Measurements from ENCODE around the gene MPC1.
"Not testable (repeated sequence)": the region's sequence is repeated elsewhere in the genome, so short reads cannot be mapped to it uniquely, and the experiment has no call there.

Gene MPC1

DNA sequence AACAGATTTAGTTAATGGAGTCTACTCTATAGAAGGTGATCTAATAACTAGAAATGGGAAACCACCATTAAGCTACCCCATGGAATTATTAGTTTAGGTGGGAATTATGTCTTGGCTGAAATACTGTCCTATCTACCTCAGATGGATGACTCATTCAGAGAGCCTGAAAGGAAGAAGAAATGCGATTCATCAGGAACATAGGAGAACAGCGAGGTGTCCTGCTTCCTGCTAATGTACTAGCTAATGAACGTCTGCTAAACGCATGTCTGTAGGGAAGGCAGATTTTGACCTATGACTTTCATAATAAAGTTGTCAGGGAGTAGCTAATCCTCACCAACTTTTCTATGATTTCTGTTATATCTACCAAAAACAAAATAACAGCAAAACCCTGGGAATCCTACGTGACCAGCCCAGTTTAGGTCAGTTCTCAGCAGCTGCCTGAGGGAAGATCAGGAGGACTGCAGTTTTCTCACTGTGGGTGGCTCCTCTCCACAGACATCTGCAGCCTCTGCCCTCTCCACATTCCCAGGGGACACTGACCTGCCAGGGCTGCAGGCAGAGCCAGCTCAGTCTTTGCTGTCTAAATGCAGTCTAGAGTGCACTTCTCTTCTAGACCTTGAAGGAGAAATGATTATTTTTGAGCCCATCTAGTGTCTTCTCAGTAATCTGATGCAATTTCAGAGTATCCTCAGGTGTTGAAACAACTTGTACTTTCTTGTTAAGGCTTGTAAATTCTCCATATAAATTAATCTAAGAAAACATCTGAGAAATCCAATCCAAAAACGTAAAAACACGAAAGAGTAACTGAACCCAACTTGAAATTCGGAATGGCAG is 22.3 kb downstream of the MPC1 start:
- H3K4me1 Mint-ChIP-seq: no peaks in the 10 kb centered on the region
- DNase-seq (ENCODE audit: low spot score in 2 of 2) (no peak), ATAC-seq (ENCODE audit: low read depth) (no peak)
- peaks cover 11% of the 10 kb centered on the region for H3K36me3 Mint-ChIP-seq
- H3K9me3 Mint-ChIP-seq: peaks cover 3% of the 10 kb centered on the region
- no peak overlapping the region for H3K4me3 Mint-ChIP-seq
- no peak overlapping the region for H3K27ac Mint-ChIP-seq
- peaks cover 4% of the 10 kb centered on the region for H3K27me3 Mint-ChIP-seq

DNA sequence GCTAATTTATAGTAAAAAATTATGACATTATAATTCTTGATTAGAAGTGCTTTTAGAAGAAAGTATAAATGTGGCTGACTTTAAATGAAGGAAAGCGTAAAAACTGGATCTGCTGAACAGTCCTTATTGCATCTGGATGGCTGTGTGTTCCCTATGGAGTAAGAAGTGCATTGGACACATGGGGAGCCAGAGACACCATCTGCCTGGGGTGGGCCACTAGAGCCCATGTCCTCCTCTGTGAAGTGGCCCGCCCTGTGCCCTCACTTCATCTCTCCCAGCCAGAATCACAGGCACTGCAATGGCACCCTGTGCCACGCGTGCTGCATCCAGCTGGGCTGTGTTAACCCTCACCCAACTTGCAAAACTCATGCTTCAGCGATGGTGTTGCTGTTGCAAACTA is 27.2 kb downstream of the MPC1 start:
- Mint-ChIP-seq H3K27ac (no peak overlapping the region), H3K27me3 (peaks cover 4% of the 10 kb centered on the region), H3K36me3 (no peaks in the 10 kb centered on the region), H3K4me3 (no peak overlapping the region), H3K4me1 (peaks cover 8% of the 10 kb centered on the region), H3K9me3 (peaks cover 3% of the 10 kb centered on the region)
- no peak for ATAC-seq (ENCODE audit: low read depth)
- no peak for DNase-seq (ENCODE audit: low spot score in 2 of 2)

DNA sequence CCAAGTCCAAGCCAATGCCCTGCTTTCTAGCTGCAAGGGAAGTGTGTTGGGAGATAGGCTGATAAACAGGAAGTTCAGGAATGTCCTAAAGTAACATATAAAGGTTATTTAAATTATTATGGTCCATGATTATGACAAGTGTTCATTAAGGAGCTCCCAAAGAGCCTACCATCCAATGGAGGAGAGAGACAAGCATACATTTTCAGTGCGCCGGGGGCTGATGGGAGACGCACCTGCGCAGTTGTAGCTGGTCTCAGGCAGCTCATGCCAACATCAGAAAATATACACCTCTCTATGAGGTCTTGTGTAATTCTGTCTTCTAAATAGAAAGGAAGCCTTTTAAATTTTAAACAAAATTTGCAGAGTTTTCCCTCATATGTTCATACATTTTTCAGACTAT is 27.8 kb downstream of the MPC1 start:
- Mint-ChIP-seq H3K27me3 (peaks cover 4% of the 10 kb centered on the region), H3K9me3 (peaks cover 3% of the 10 kb centered on the region), H3K27ac (no peak overlapping the region), H3K4me3 (no peak overlapping the region), H3K36me3 (no peaks in the 10 kb centered on the region), H3K4me1 (peaks cover 8% of the 10 kb centered on the region)
- DNase-seq (ENCODE audit: low spot score in 2 of 2) (no peak), ATAC-seq (ENCODE audit: low read depth) (no peak)

DNA sequence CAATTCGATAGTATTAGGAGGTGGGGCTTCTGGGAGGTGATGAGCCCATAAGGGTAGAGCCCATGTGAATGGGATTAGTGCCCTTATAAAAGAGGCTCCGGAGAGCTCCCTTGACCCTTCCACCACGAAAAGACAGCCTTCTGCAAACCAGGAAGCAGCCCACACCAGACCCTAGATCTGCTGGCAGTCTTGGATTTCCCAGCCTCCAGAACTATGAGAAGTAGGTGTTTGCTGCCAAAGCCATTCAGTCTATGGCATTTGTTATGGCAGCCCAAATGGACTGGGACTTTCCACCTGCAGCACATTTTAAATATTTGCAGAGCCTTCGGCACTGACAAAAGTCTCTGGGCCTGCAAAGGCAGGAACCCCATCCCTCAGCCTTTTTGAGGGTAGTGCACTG is 28.6 kb downstream of the MPC1 start:
- Mint-ChIP-seq H3K27me3 (peaks cover 4% of the 10 kb centered on the region), H3K4me1 (peaks cover 8% of the 10 kb centered on the region), H3K36me3 (peaks cover 2% of the 10 kb centered on the region), H3K27ac (no peak overlapping the region), H3K9me3 (peaks cover 3% of the 10 kb centered on the region), H3K4me3 (no peak overlapping the region)
- ATAC-seq (ENCODE audit: low read depth) (no peak), DNase-seq (ENCODE audit: low spot score in 2 of 2) (no peak)

DNA sequence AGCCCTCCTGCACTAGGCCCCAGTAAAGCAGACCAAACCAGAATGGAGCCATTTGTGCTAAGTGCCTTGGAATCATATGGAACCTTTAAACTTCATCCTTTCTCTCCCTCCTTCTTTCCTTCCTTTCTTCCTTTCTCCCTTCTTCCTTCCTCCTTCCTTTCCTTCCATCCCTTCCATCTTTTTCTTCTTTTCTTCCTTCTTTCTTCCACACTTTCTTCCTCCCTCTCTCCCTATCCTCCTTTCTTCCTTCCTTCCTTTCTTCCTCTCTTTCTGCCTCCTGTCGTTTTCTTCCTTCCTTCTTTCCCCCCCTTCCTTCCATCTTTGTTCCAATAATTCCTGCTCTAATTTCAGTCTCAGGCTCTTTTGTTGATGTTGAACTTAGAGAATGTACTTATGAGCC is 29.2 kb downstream of the MPC1 start:
- Mint-ChIP-seq H3K9me3 (peaks cover 3% of the 10 kb centered on the region), H3K27ac (no peak overlapping the region), H3K4me1 (peaks cover 8% of the 10 kb centered on the region), H3K4me3 (no peak overlapping the region), H3K27me3 (peaks cover 2% of the 10 kb centered on the region), H3K36me3 (peaks cover 2% of the 10 kb centered on the region)
- DNase-seq (ENCODE audit: low spot score in 2 of 2): no peak
- no peak for ATAC-seq (ENCODE audit: low read depth)

DNA sequence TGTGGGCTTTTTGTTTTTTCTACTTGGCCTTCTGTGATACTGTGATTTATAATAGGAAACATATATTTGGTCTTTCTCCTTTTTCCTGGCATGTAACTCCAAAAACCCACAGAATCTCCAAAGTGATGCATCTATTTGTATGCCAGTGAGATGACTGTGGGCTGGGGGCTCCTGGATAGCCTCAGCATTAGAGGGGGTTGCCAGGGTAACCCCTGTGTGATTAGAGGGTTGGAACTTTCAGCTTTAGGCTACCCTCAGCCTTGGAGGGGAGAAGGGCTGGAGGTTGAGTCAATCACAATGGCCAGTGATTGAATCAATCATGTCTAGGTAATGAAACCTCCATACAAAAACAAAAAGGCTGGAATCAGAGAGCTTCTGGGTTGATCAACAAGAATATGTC is 29.8 kb downstream of the MPC1 start:
- H3K4me3 Mint-ChIP-seq: no peak overlapping the region
- DNase-seq (ENCODE audit: low spot score in 2 of 2) (no peak), ATAC-seq (ENCODE audit: low read depth) (no peak)
- no peaks in the 10 kb centered on the region for H3K27me3 Mint-ChIP-seq
- peaks cover 2% of the 10 kb centered on the region for H3K36me3 Mint-ChIP-seq
- H3K9me3 Mint-ChIP-seq: no peaks in the 10 kb centered on the region
- H3K4me1 Mint-ChIP-seq: peaks cover 8% of the 10 kb centered on the region
- H3K27ac Mint-ChIP-seq: no peak overlapping the region

DNA sequence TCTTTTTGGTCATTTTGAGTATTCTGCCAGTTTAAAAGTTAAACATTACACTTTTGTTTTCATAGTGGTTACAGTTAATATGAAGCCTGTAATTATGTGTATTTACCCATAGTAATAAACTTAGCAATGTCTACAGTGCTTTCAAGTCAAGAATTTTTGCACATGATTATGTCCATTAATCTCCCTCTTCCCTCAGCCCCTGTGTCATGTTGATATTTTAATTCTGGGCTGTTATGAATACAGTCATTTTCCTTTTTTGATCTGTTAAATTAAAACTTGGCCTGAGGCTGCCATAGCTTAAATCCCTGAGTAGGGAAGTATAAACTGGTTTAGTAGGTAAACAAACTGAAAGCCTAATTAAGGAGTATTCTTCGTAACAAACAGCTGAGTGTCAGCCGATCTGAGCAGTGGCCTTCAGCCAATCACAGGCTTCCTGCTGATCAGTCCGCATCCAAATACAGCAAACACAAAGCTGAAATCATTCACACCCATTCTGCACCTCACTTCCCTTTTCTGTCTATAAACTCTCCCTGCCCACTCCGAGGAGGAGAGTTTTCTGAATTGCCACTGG is 30.9 kb downstream of the MPC1 start:
- Mint-ChIP-seq H3K27ac (peak overlapping the region; percentile 77), H3K4me1 (peaks cover 8% of the 10 kb centered on the region)
- DNase-seq (ENCODE audit: low spot score in 2 of 2): peak in 1 of 2 donors; percentile 42

DNA sequence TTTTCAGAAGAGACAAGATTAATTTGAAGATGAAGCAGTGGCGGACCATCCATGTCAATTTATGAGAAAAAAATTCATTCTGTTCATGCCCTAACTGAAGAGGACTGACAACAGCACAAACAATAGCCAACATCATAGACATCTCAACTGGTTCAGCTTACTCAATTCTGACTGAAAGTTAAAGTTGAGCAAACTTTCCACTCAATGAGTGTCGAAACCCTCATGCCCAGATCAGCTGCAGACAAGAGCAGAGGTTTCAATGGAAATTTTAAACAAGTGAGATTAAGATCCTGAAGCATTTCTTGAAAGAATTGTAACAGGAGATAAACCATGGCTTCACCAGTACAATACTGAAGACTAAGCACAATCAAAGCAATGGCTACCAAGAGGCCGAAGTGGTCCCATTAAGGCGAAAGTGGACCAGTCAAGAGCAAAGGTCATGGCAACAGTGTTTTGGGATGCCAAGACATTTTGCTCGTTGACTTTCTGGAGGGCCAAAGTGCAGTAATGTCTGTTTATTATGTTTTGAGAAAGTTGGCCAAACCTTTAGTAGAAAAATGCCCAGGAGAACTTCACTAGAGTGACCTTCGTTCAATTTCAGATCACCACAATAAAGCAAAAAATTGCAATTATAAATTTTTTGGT is 34.3 kb downstream of the MPC1 start:
- H3K4me1 Mint-ChIP-seq: peaks cover 8% of the 10 kb centered on the region
- no peak overlapping the region for H3K4me3 Mint-ChIP-seq
- no peak overlapping the region for H3K27ac Mint-ChIP-seq
- ATAC-seq (ENCODE audit: low read depth) (no peak), DNase-seq (ENCODE audit: low spot score in 2 of 2) (no peak)
- no peaks in the 10 kb centered on the region for H3K27me3 Mint-ChIP-seq
- no peaks in the 10 kb centered on the region for H3K9me3 Mint-ChIP-seq
- H3K36me3 Mint-ChIP-seq: peaks cover 2% of the 10 kb centered on the region

More for the DNA sequence above, 30.9 kb downstream of the MPC1 start:
- peak; percentile 100 for ATAC-seq (ENCODE audit: low read depth)
- Mint-ChIP-seq H3K4me3 (peak overlapping the region; percentile 65), H3K36me3 (peaks cover 2% of the 10 kb centered on the region), H3K9me3 (no peaks in the 10 kb centered on the region), H3K27me3 (no peaks in the 10 kb centered on the region)

DNA sequence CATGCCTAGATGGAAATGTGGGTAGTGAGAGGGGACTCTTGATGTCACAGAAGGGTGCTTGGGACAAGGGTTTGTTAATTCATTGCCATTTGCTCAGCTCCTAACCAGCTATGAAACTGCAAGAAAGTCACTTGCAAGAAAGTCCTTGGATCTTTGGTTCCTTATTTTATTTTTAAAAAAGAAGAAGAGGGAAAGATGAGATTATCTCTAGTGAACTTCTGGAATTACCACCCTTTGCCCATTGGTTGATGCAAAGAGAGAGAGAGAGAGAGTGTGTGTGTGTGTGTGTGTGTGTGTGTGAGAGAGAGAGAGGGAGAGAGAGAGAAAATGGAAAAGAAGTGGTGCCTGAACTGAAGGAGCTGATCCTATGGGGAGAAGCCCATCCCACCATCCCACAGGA is 35.8 kb downstream of the MPC1 start:
- H3K27me3 Mint-ChIP-seq: no peaks in the 10 kb centered on the region
- H3K9me3 Mint-ChIP-seq: no peaks in the 10 kb centered on the region
- H3K27ac Mint-ChIP-seq: no peak overlapping the region
- DNase-seq (ENCODE audit: low spot score in 2 of 2) (no peak), ATAC-seq (ENCODE audit: low read depth) (no peak)
- no peak overlapping the region for H3K4me3 Mint-ChIP-seq
- peaks cover 8% of the 10 kb centered on the region for H3K4me1 Mint-ChIP-seq
- H3K36me3 Mint-ChIP-seq: peaks cover 2% of the 10 kb centered on the region

DNA sequence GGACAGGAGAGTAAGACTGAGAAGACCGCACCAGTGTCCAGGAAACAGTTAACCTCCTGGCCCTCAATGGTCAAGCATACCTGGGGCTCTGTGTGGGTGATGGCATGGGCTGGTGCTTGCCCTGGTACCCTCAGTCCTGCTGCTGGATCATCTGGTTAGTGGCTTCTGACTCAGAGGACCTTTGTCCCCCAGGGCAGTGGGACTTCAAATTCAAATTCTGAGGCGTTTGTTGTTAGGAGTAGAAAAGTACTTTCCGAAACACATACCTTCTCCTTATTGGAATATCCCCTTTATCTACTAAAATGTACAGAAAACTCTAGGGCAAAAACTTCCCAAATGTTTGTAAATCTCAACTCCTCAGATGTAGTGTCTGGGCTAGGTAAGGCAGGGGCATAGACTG is 36.3 kb downstream of the MPC1 start:
- no peaks in the 10 kb centered on the region for H3K9me3 Mint-ChIP-seq
- no peaks in the 10 kb centered on the region for H3K27me3 Mint-ChIP-seq
- no peak overlapping the region for H3K27ac Mint-ChIP-seq
- no peak overlapping the region for H3K4me3 Mint-ChIP-seq
- peaks cover 2% of the 10 kb centered on the region for H3K36me3 Mint-ChIP-seq
- no peak for DNase-seq (ENCODE audit: low spot score in 2 of 2)
- H3K4me1 Mint-ChIP-seq: peaks cover 6% of the 10 kb centered on the region
- no peak for ATAC-seq (ENCODE audit: low read depth)

DNA sequence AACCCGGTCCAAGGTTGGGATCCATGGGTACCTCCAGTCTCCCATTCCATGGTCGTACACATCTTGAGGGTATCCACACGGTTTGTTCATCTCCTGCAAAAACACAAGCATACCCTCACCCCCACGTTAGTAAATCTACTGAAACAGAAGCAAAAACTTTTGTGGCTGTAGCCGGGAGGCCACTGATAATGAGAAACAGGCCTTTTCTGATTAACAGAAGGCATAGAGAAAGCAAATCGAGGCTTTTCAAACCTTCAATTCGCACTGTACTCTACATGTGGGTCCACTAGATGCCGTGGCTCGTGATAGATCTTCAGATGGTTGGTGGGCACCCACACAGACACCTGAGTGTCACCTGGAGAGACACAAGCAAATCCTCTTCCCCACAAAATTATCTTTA is 37.1 kb downstream of the MPC1 start:
- ATAC-seq (ENCODE audit: low read depth); H3K4me3 Mint-ChIP-seq; H3K36me3 Mint-ChIP-seq; H3K27me3 Mint-ChIP-seq; H3K4me1 Mint-ChIP-seq; H3K9me3 Mint-ChIP-seq; DNase-seq (ENCODE audit: low spot score in 2 of 2); H3K27ac Mint-ChIP-seq: not testable (repeated sequence)

DNA sequence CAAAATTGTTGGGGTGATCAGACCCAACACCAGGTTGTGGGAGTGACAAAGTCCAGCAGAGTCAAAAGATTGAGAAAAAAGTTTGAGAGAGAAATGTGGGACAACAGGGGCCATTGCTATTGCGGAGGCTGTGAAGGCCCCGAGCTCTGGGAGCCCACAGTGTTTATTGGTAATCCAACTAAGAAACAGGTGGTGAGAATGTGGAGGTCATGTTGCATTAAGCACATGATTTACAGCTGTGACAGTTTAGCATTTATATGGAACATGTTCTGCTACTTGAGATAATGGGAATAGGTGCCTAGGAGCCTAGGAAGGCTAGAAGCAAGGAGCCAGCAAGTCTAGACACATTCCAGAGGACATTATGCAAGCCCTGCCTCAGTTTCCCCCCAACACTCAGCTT is 37.8 kb downstream of the MPC1 start:
- not testable (repeated sequence) for ATAC-seq (ENCODE audit: low read depth); H3K4me1 Mint-ChIP-seq; H3K9me3 Mint-ChIP-seq; H3K36me3 Mint-ChIP-seq; H3K27me3 Mint-ChIP-seq; DNase-seq (ENCODE audit: low spot score in 2 of 2); H3K4me3 Mint-ChIP-seq
- peak overlapping the region; percentile 62 for H3K27ac Mint-ChIP-seq

DNA sequence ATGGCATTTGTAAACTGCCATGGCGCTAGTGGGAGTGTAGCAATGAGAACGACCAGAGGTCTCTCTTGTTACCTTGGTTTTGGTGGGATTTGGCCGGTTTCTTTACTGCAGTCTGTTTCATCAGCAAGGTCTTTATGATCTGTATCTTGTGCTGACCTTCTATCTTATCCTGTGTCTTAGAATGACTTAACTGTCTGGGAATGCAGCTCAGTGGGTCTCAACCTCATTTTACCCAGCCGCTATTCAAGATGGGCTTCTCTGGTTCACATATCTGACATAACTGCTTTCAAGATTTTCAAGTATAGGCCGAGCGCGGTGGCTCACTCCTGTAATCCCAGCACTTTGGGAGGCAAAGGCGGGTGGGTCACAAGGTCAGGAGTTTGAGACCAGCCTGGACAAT is 38.5 kb downstream of the MPC1 start:
- Mint-ChIP-seq H3K27ac (no peak overlapping the region), H3K4me3 (no peak overlapping the region), H3K9me3 (no peaks in the 10 kb centered on the region), H3K4me1 (peaks cover 8% of the 10 kb centered on the region), H3K27me3 (no peaks in the 10 kb centered on the region), H3K36me3 (no peaks in the 10 kb centered on the region)
- DNase-seq (ENCODE audit: low spot score in 2 of 2) (no peak), ATAC-seq (ENCODE audit: low read depth) (no peak)

DNA sequence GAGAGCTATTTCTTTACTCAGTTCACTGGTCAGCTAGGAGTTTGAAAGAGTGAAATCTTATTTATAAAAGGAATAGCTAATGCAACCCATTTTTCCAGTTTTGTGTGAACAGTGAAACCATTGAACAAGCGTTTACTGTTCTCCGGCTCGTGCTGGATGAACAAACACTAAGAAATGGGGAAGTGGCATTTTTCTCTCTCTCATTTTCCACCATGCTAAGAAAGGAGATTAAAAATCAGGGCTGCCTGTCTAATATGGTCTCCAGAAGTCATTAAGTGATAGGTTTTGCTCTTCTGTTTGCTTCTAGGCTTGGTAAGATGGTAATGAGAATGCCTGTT is 39.6 kb downstream of the MPC1 start:
- Mint-ChIP-seq H3K4me1 (peaks cover 12% of the 10 kb centered on the region), H3K4me3 (peak overlapping the region; percentile 82), H3K36me3 (no peaks in the 10 kb centered on the region), H3K9me3 (no peaks in the 10 kb centered on the region), H3K27ac (peak overlapping the region; percentile 77), H3K27me3 (no peaks in the 10 kb centered on the region)
- DNase-seq (ENCODE audit: low spot score in 2 of 2) (peak in 1 of 2 donors; percentile 46), ATAC-seq (ENCODE audit: low read depth) (peak; percentile 57)

All from memory B cell (primary cell).